HG02840 (cell line): ENCODE results near the gene MBNL3.
"Not testable (repeated sequence)": the region's sequence is repeated elsewhere in the genome, so short reads cannot be mapped to it uniquely, and the experiment has no call there.

Source experiments
- ATAC-seq: cut with Tn5 transposase; IDR thresholded peaks from one replicate; pipeline ENCODE4 v1.9.1; 2021; ENCODE audit warnings: mild to moderate bottlenecking, moderate library complexity, moderate number of reproducible peaks; ENCODE audit not compliant: unreplicated experiment, low FRiP score

Gene MBNL3

GRCh38 chrX:132384301-132384700 is 104.5 kb downstream of the MBNL3 start:
- ATAC-seq = peak; percentile 58

GRCh38 chrX:132382068-132382467 is 106.8 kb downstream of the MBNL3 start:
- no peak for ATAC-seq

GRCh38 chrX:132378281-132378680 is 110.6 kb downstream of the MBNL3 start:
- no peak for ATAC-seq

GRCh38 chrX:132375941-132376340 is 112.9 kb downstream of the MBNL3 start:
- no peak for ATAC-seq

- no peak for ATAC-seq
These were observed 115.2 kb downstream of the MBNL3 start for GRCh38 chrX:132373610-132374009.

- no peak for ATAC-seq
These were observed 119.1 kb downstream of the MBNL3 start for GRCh38 chrX:132369617-132370326.

- ATAC-seq = no peak
These were observed 120.9 kb downstream of the MBNL3 start for GRCh38 chrX:132367984-132368383.

- ATAC-seq = no peak
These were observed 121.5 kb downstream of the MBNL3 start for GRCh38 chrX:132367314-132367713.

GRCh38 chrX:132365490-132365889 is 123.3 kb downstream of the MBNL3 start:
- ATAC-seq = no peak

GRCh38 chrX:132364313-132364712 is 124.5 kb downstream of the MBNL3 start:
- no peak for ATAC-seq

- no peak for ATAC-seq
These were observed 135.4 kb downstream of the MBNL3 start for GRCh38 chrX:132353430-132353829.

GRCh38 chrX:132336172-132336571 is 152.7 kb downstream of the MBNL3 start:
- ATAC-seq = no peak

GRCh38 chrX:132333351-132333750 is 155.5 kb downstream of the MBNL3 start:
- ATAC-seq = no peak

GRCh38 chrX:132331532-132331931 is 157.3 kb downstream of the MBNL3 start:
- no peak for ATAC-seq

- no peak for ATAC-seq
These were observed 157.8 kb downstream of the MBNL3 start for GRCh38 chrX:132331000-132331399.

GRCh38 chrX:132330156-132330729 is 158.6 kb downstream of the MBNL3 start:
- no peak for ATAC-seq

- ATAC-seq = not testable (repeated sequence)
These were observed 161.9 kb downstream of the MBNL3 start for GRCh38 chrX:132326960-132327359.
